ENCODE results near the gene ENG. TPM values are rescaled to one million over a fixed set of nuclear protein-coding genes. Genes with fewer than 3 reads are reported as not detected.

Gene ENG
- total RNA-seq, 1 experiment from 2014 or later, result 16.4 TPM

DNA sequence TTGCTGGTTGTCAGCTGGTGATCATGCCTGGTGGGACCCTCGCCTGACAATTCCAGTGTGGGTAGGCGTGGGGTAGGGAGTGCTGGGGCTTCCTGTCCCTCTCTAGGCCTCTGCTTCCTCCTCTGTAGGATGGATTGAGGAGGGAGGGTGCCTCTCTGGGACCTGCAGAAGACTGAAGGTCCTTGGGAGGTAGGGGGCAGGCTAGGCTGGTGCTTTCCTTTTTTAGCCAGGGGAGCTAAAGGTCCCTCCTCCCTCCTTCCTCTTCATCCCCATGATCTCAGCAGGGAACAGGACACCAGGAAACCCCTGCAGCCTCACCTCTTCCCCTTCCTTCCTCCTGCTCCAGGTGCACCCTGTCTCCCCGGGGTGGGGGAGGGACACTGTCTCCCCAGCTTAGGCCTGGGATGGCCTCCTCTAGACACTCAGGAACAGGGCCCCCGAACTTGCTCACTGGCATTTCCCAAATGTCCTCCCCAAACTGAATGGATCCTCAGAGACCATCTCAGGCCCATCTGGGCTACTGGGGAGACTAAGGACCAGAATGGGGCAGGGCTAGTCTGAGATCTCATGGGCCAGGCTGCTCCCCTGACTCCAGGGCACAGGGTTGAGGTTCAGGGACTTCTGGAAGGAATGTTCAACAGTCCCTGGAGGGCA lies 84.4 kb downstream of the ENG start:
- H3K9me3 ChIP-seq (replicated peaks), result no peaks in the 10 kb centered on the region
- no peak for DNase-seq
- no peak overlapping the region for H3K4me3 ChIP-seq

GRCh38 chr9:127769101-127769500 lies 85.4 kb downstream of the ENG start:
- Histone ChIP-seq H3K36me3 (no peaks in the 10 kb centered on the region), H3K4me3 (no peak overlapping the region), H3K9me3 (replicated peaks) (no peaks in the 10 kb centered on the region), H3K4me1 (peaks cover 23% of the 10 kb centered on the region), H3K27me3 (no peaks in the 10 kb centered on the region), H3K27ac (no peak overlapping the region)
- no peak for DNase-seq

More for the DNA sequence above, 84.4 kb downstream of the ENG start:
- Histone ChIP-seq H3K36me3 (no peaks in the 10 kb centered on the region), H3K27ac (no peak overlapping the region), H3K4me1 (peaks cover 23% of the 10 kb centered on the region), H3K27me3 (no peaks in the 10 kb centered on the region)

DNA sequence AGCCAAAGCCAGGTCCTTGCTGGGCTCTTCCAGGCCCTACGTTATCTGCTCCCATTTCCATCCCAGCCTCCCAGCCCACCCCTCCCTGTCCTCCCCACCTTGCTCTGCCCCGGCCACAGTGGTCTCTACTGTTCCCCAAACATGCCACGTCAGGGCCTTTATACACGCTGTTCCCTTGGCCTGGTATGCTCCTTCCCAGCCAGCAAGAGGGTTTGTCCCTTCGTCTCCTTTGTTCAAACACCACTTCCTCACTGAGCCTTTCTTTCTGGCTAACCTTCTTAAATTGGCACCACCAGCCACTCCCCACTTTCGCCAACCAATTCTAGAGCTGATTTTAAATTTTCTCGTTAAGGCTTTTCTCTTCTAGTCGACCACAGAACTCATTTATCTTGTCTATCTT lies 85.8 kb downstream of the ENG start:
- Histone ChIP-seq H3K27me3 (no peaks in the 10 kb centered on the region), H3K27ac (peak overlapping the region; percentile 31; the same call in 1 of the 2 replicates), H3K4me1 (peaks cover 23% of the 10 kb centered on the region), H3K9me3 (replicated peaks) (no peaks in the 10 kb centered on the region), H3K36me3 (no peaks in the 10 kb centered on the region), H3K4me3 (no peak overlapping the region)
- no peak for DNase-seq

DNA sequence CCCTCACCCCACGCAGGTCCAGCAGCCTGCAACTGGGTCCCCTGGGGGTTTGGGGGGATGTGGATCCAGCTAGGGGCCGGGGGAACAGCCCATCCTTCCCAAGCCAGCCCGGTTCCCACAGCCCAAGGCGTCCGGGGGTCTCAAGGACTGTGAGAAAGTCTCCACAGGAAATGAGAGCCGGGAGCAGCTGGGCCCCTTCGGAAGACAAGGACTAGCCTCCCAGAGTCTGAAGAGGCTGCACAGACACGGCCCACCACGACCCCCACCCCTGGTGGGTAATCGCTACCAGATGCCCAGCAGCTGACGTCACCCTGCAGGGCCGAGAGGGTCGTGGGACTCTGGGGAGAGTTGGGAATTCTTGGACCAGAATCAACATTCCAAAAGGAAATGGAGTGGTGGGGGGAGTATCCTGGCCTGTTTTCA lies 86.5 kb downstream of the ENG start:
- no peaks in the 10 kb centered on the region for H3K36me3 ChIP-seq
- peaks cover 23% of the 10 kb centered on the region for H3K4me1 ChIP-seq
- H3K4me3 ChIP-seq, result no peak overlapping the region
- H3K9me3 ChIP-seq (replicated peaks), result no peaks in the 10 kb centered on the region
- H3K27ac ChIP-seq, result peak overlapping the region; percentile 31
- peaks cover 3% of the 10 kb centered on the region; the same call in 1 of the 2 replicates for H3K27me3 ChIP-seq
- peak; percentile 56 to 72 for DNase-seq

DNA sequence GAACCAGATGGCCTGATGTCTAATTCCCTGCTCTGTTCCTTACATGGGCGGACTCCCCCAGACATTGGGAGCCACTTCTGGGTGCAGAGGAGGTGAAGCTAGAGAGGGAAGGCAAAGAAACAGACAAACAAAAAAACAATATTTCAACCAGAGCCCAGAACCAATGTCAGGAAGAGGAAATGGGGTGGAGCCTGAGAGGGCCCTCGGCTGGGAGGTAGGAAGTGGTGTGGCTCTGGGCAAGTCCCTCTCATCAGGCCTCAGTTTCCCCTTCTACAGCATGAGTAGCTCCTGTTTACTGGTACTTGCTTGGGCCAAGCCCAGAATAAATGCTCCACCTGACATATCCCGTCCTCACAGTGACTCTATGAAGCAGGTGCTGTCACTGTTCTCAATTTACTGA lies 87.0 kb downstream of the ENG start:
- Histone ChIP-seq H3K27ac (peak overlapping the region; percentile 31; the same call in 1 of the 2 replicates), H3K9me3 (replicated peaks) (no peaks in the 10 kb centered on the region), H3K4me3 (no peak overlapping the region), H3K27me3 (peaks cover 3% of the 10 kb centered on the region; the same call in 1 of the 2 replicates), H3K4me1 (peaks cover 23% of the 10 kb centered on the region), H3K36me3 (no peaks in the 10 kb centered on the region)
- DNase-seq, result no peak

DNA sequence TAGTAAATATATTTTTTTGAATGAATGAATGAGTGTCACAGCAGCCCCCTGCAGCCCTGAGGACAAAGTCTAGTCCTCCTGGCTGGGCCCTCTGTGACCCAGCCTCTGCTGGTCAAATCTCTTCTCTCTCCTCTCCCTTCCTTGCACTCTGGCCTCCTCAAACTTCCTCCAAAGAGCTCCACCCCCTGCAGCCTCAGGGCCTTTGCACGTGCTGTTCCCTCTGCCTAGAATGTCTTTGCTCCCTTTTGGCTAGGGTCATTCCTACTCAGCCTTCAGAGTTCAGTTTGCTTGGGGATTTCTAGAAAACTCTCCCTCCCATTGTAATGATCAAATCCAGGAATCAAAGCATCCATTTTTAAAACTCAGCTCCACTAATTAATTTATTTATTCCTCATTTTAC lies 89.0 kb downstream of the ENG start:
- no peaks in the 10 kb centered on the region for H3K9me3 ChIP-seq (replicated peaks)
- no peak overlapping the region for H3K4me3 ChIP-seq
- H3K27me3 ChIP-seq, result peaks cover 3% of the 10 kb centered on the region; the same call in 1 of the 2 replicates
- DNase-seq, result no peak
- H3K4me1 ChIP-seq, result peaks cover 19% of the 10 kb centered on the region
- H3K27ac ChIP-seq, result no peak overlapping the region
- no peaks in the 10 kb centered on the region for H3K36me3 ChIP-seq

Other genes starting within 250 kb of the ENG start
- 3.6 and 5.2 TPM in 2 replicates for gene STXBP1, start 242.4 kb downstream of the ENG start, total RNA-seq (2014; rRNA removed; shearing (Covaris generic))
- gene CFAP157, start 147.7 kb downstream of the ENG start, total RNA-seq (2014; rRNA removed; shearing (Covaris generic)), result not detected in 2 replicates
- gene PTRH1, start 139.0 kb downstream of the ENG start, total RNA-seq (2014; rRNA removed; shearing (Covaris generic)), result 4.3 and 7.0 TPM in 2 replicates
- not detected in 2 replicates for gene TTC16, start 138.6 kb downstream of the ENG start, total RNA-seq (2014; rRNA removed; shearing (Covaris generic))
- 3.9 and 5.8 TPM in 2 replicates for gene TOR2A, start 119.4 kb downstream of the ENG start, total RNA-seq (2014; rRNA removed; shearing (Covaris generic))
- gene SH2D3C, start 76.0 kb downstream of the ENG start, total RNA-seq (2014; rRNA removed; shearing (Covaris generic)), result 0.99 and 1.4 TPM in 2 replicates
- 19.2 and 21.8 TPM in 2 replicates for gene CDK9, start 68.6 kb downstream of the ENG start, total RNA-seq (2014; rRNA removed; shearing (Covaris generic))
- gene FPGS, start 51.8 kb downstream of the ENG start, total RNA-seq (2014; rRNA removed; shearing (Covaris generic)), result 32.0 and 39.4 TPM in 2 replicates
- 31.4 and 36.4 TPM in 2 replicates for gene AK1, start 23.0 kb upstream of the ENG start, total RNA-seq (2014; rRNA removed; shearing (Covaris generic))
- 59.9 and 61.5 TPM in 2 replicates for gene ST6GALNAC6, start 44.9 kb upstream of the ENG start, total RNA-seq (2014; rRNA removed; shearing (Covaris generic))
- 19.6 and 24.3 TPM in 2 replicates for gene ST6GALNAC4, start 62.4 kb upstream of the ENG start, total RNA-seq (2014; rRNA removed; shearing (Covaris generic))
- gene PIP5KL1, start 76.1 kb upstream of the ENG start, total RNA-seq (2014; rRNA removed; shearing (Covaris generic)), result 0.20 and 0.51 TPM in 2 replicates
- 44.7 and 46.4 TPM in 2 replicates for gene DPM2, start 83.2 kb upstream of the ENG start, total RNA-seq (2014; rRNA removed; shearing (Covaris generic))
- gene EEIG1, start 126.3 kb upstream of the ENG start, total RNA-seq (2014; rRNA removed; shearing (Covaris generic)), result 4.0 and 5.0 TPM in 2 replicates
- gene NAIF1, start 212.7 kb upstream of the ENG start, total RNA-seq (2014; rRNA removed; shearing (Covaris generic)), result 8.5 and 9.0 TPM in 2 replicates
- 24.1 and 29.3 TPM in 2 replicates for gene SLC25A25, start 213.6 kb upstream of the ENG start, total RNA-seq (2014; rRNA removed; shearing (Covaris generic))

Data from SJCRH30 (cell line).